ENCODE measurements around the gene RAB8A. TPM values are rescaled to one million over a fixed set of nuclear protein-coding genes. Genes with fewer than 3 reads are reported as not detected.

Gene RAB8A
- total and polyA plus RNA-seq, 4 donors: 38.0 to 52.0 (median 44.3) TPM

DNA sequence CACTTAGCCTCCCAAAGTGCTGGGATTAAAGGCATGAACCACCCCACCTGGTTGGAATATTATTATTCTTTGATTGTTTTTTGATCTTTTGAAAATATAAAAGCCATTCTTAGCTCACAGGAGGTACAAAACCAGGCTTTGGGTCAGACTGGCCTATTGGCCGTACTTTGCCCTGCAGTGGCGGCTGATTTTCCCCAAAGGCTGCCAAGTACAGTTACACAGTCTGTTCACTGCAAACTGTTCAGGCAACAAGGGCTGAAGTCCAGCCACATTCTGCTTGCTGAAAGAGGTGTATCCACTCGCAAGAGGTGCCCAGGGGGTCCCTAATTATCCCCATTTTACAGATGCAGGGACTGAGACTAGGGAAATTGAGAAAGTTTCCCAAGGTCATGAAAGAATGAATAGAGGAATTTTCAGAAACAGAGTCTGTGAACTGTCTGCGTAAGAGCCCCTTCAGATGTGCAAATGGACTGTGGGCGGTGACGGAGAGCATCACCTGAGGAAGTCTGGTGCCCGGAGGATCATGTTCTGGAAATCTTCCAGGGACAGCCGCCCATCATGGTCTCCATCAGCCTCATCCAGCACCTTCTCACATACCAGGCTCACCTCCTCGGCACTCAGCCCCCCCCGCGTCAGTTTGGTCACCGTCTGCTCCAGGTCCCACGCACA, 52.7 kb downstream of the RAB8A start:
- H3K27ac ChIP-seq (ENCODE audit: low read depth in 1 of 2, low read length in 2 of 2): peak overlapping the region in 1 of 2 donors; percentile 35
- no peaks in the 10 kb centered on the region for H3K9me3 ChIP-seq (ENCODE audit: control insufficient read depth in 4 of 4, low read length in 3 of 4)
- H3K27me3 ChIP-seq (ENCODE audit: control insufficient read depth in 4 of 4, insufficient read depth in 4 of 4, low read length in 3 of 4): no peaks in the 10 kb centered on the region
- H3K9ac ChIP-seq (ENCODE audit: low read depth in 1 of 2, low read length in 2 of 2): no peak overlapping the region
- H3K4me1 ChIP-seq (ENCODE audit: control insufficient read depth in 4 of 4, insufficient read depth in 4 of 4, low read length in 3 of 4): peaks cover 2 to 9% (median 6%) of the 10 kb centered on the region in 4 donors
- 70% methylated on average over 13 of the region's 13 CpGs for WGBS
- TF ChIP-seq SP1 (IDR thresholded peaks at IDR 0.05) (peak; percentile 98), NR2F2 (IDR thresholded peaks at IDR 0.05) (peak; percentile 15), FOXA1 (IDR thresholded peaks at IDR 0.05) (peak; percentile 25), TAF1 (conservative IDR thresholded peaks at IDR 0.05) (no peak), EGR1 (IDR thresholded peaks at IDR 0.05; ENCODE audit: low read depth in 2 of 2) (peak in 1 of 2 donors; percentile 30), RXRA (IDR thresholded peaks at IDR 0.05) (peak; percentile 81), RAD21 (IDR thresholded peaks at IDR 0.05) (peak; percentile 36 to 57), FOXA2 (IDR thresholded peaks at IDR 0.05) (peak; percentile 25), JUND (IDR thresholded peaks at IDR 0.05) (peak; percentile 24 to 57), HNF4A (conservative IDR thresholded peaks at IDR 0.05) (peak; percentile 98 to 99), YY1 (IDR thresholded peaks at IDR 0.05) (peak; percentile 46), HNF4G (IDR thresholded peaks at IDR 0.05) (peak; percentile 95), GABPA (IDR thresholded peaks at IDR 0.05 in 1 of 2, conservative IDR thresholded peaks at IDR 0.05 in 1 of 2) (peak in 1 of 2 donors; percentile 18)
- TF ChIP-seq, protein P1, sequence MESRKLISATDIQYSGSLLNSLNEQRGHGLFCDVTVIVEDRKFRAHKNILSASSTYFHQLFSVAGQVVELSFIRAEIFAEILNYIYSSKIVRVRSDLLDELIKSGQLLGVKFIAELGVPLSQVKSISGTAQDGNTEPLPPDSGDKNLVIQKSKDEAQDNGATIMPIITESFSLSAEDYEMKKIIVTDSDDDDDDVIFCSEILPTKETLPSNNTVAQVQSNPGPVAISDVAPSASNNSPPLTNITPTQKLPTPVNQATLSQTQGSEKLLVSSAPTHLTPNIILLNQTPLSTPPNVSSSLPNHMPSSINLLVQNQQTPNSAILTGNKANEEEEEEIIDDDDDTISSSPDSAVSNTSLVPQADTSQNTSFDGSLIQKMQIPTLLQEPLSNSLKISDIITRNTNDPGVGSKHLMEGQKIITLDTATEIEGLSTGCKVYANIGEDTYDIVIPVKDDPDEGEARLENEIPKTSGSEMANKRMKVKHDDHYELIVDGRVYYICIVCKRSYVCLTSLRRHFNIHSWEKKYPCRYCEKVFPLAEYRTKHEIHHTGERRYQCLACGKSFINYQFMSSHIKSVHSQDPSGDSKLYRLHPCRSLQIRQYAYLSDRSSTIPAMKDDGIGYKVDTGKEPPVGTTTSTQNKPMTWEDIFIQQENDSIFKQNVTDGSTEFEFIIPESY (IDR thresholded peaks at IDR 0.05): no peak
- TF ChIP-seq, protein P2, sequence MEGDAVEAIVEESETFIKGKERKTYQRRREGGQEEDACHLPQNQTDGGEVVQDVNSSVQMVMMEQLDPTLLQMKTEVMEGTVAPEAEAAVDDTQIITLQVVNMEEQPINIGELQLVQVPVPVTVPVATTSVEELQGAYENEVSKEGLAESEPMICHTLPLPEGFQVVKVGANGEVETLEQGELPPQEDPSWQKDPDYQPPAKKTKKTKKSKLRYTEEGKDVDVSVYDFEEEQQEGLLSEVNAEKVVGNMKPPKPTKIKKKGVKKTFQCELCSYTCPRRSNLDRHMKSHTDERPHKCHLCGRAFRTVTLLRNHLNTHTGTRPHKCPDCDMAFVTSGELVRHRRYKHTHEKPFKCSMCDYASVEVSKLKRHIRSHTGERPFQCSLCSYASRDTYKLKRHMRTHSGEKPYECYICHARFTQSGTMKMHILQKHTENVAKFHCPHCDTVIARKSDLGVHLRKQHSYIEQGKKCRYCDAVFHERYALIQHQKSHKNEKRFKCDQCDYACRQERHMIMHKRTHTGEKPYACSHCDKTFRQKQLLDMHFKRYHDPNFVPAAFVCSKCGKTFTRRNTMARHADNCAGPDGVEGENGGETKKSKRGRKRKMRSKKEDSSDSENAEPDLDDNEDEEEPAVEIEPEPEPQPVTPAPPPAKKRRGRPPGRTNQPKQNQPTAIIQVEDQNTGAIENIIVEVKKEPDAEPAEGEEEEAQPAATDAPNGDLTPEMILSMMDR (IDR thresholded peaks at IDR 0.05; ENCODE audit: low read depth, low read length, missing input control): no peak
- TF ChIP-seq, protein P3, sequence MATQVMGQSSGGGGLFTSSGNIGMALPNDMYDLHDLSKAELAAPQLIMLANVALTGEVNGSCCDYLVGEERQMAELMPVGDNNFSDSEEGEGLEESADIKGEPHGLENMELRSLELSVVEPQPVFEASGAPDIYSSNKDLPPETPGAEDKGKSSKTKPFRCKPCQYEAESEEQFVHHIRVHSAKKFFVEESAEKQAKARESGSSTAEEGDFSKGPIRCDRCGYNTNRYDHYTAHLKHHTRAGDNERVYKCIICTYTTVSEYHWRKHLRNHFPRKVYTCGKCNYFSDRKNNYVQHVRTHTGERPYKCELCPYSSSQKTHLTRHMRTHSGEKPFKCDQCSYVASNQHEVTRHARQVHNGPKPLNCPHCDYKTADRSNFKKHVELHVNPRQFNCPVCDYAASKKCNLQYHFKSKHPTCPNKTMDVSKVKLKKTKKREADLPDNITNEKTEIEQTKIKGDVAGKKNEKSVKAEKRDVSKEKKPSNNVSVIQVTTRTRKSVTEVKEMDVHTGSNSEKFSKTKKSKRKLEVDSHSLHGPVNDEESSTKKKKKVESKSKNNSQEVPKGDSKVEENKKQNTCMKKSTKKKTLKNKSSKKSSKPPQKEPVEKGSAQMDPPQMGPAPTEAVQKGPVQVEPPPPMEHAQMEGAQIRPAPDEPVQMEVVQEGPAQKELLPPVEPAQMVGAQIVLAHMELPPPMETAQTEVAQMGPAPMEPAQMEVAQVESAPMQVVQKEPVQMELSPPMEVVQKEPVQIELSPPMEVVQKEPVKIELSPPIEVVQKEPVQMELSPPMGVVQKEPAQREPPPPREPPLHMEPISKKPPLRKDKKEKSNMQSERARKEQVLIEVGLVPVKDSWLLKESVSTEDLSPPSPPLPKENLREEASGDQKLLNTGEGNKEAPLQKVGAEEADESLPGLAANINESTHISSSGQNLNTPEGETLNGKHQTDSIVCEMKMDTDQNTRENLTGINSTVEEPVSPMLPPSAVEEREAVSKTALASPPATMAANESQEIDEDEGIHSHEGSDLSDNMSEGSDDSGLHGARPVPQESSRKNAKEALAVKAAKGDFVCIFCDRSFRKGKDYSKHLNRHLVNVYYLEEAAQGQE (IDR thresholded peaks at IDR 0.05): peak; percentile 82
- TF ChIP-seq, protein P4, sequence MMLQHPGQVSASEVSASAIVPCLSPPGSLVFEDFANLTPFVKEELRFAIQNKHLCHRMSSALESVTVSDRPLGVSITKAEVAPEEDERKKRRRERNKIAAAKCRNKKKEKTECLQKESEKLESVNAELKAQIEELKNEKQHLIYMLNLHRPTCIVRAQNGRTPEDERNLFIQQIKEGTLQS (IDR thresholded peaks at IDR 0.05): no peak
- TF ChIP-seq, protein P5, sequence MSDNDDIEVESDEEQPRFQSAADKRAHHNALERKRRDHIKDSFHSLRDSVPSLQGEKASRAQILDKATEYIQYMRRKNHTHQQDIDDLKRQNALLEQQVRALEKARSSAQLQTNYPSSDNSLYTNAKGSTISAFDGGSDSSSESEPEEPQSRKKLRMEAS (IDR thresholded peaks at IDR 0.05): no peak
- H3K4me3 ChIP-seq (ENCODE audit: low read depth in 1 of 3, low read length in 3 of 3): no peak overlapping the region
- DNase-seq (ENCODE audit: low spot score): no peak
- H3K36me3 ChIP-seq (ENCODE audit: control insufficient read depth in 4 of 4, insufficient read depth in 3 of 4, low read depth in 1 of 4, low read length in 3 of 4): no peaks in the 10 kb centered on the region
